RWPE1 (cell line): ENCODE measurements around the gene TIGD4.

Experiments used
- CTCF ChIA-PET: fragments of 350-600 bp; sonication (Branson Sonifier 250); formaldehyde crosslinking; extraction: SDS; loops from one replicate; lab custom pipeline; 2021; lab: Yijun Ruan, JAX
- POLR2A ChIA-PET: fragments of 400-600 bp; formaldehyde crosslinking; extraction: SDS; loops from one replicate; lab custom pipeline; 2020; ENCODE audit warnings: antibody characterized with exemption; ENCODE audit not compliant: low non-redundant PET; lab: Yijun Ruan, JAX
- DNase-seq: peaks from one replicate; pipeline ENCODE4 v3.0.0; 2012; ENCODE audit warnings: low spot score
- H3K27ac ChIP-seq: fragments of 450-650 bp; 2 replicates; pipeline ENCODE4 v1.5.1; 2017
- TF ChIP-seq, protein P1 (sequence below): fragments of 450-650 bp; conservative IDR thresholded peaks from 2 replicates; pipeline ENCODE4 v1.5.1; 2017; ENCODE audit warnings: low read depth, mild to moderate bottlenecking

Gene TIGD4

DNA sequence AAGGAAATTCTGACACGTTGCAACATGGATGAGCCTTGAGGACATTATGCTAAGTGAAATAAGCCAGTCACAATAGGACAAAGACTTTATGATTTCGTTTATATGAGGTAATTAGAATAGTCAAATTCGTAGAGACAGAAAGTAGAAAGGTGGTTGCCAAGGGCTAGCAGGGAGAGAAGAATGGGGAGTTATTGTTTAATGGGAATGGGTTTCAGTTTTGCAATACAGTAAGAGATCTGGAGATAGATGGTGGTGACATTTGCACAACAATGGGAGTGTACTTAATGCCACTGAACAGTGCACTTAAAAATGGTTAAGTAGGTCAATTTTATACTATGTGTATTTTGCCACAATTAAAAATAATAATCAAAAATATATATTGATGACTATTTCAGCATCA, 56.3 kb downstream of the TIGD4 start:
- ChIA-PET POLR2A (no interaction called here), CTCF (no interaction called here)
- DNase-seq, result no peak
- H3K27ac ChIP-seq, result no peak overlapping the region
- TF ChIP-seq, protein P1, sequence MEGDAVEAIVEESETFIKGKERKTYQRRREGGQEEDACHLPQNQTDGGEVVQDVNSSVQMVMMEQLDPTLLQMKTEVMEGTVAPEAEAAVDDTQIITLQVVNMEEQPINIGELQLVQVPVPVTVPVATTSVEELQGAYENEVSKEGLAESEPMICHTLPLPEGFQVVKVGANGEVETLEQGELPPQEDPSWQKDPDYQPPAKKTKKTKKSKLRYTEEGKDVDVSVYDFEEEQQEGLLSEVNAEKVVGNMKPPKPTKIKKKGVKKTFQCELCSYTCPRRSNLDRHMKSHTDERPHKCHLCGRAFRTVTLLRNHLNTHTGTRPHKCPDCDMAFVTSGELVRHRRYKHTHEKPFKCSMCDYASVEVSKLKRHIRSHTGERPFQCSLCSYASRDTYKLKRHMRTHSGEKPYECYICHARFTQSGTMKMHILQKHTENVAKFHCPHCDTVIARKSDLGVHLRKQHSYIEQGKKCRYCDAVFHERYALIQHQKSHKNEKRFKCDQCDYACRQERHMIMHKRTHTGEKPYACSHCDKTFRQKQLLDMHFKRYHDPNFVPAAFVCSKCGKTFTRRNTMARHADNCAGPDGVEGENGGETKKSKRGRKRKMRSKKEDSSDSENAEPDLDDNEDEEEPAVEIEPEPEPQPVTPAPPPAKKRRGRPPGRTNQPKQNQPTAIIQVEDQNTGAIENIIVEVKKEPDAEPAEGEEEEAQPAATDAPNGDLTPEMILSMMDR, result no peak

DNA sequence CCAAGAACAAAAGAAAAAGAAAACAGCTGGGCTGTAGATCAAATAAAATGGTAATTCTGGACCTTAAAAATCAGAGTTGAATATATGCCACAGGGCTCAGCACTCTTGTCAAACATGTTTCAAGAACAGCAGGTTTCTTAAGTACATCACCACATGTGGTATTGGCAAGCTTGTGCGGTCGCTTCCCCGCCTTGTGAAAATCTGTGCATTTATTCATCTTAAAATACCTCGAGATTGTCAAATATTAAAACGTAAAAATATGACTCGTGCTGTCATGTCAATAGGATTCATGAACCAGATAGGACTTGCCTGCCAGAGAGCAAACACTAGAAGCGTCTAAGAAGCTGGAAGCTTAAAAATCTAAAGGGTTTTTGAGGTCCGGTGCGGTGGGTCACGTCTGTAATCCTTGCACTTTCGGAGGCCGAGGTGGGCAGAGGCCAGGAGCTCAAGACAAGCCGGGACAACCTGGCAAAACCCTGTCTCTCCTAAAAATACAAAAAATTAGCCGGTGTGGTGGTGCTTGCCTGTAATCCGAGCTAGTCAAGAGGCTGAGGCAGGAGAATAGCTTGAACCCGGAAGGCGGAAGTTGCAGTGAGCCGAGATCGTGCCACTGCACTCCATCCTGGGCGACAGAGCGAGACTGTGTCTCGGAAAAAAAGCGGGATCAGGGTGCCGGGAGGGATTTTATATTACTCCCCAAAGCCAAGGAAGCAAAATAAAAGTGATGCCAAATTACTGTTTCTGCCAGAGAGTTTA, 59.6 kb downstream of the TIGD4 start:
- H3K27ac ChIP-seq, result peak overlapping the region; percentile 85
- POLR2A ChIA-PET, result no interaction called here
- CTCF ChIA-PET, result interaction anchor here (0.6 kb wide), 1 partner anchor 69 kb away, joined by 3 read pairs; no protein-coding TSS in a partner anchor
- TF ChIP-seq, protein P1, result no peak
- no peak for DNase-seq
